A549 (cell line): ENCODE results near the gene ITFG1. TPM values are rescaled to one million over a fixed set of nuclear protein-coding genes. Genes with fewer than 3 reads are reported as not detected.

Experiments used
- ATAC-seq, 2 experiments: fragments of 200-7000 bp in 1 of 2; fragments of >200 bp in 1 of 2; cut with Nextera tagmentation in 1 of 2; cut with Tn5 transposase in 1 of 2; 3 replicates each; pipeline versions ENCODE4 v1.8.0 to v1.9.1; 2018 to 2020; ENCODE audit warnings: mild to moderate bottlenecking in 1 of 2, moderate library complexity in 1 of 2
- CTCF ChIA-PET: fragments of 300-600 bp; sonication (Branson Sonifier 250); formaldehyde crosslinking; extraction: SDS; loops from one replicate; lab custom pipeline; 2021; ENCODE audit warnings: antibody characterized with exemption, inconsistent platforms; lab: Yijun Ruan, JAX
- POLR2A ChIA-PET: fragments of 350-600 bp; formaldehyde crosslinking; extraction: SDS; loops from one replicate; lab custom pipeline; 2021; ENCODE audit warnings: antibody characterized with exemption, inconsistent platforms; lab: Yijun Ruan, JAX
- DNase-seq, 2 experiments: peaks; one replicate each; pipeline versions ENCODE4 v3.0.0 to v3.0.0-alpha.2; 2011 to 2016; ENCODE audit warnings: low read depth in 1 of 2, low spot score in 1 of 2
- FAIRE-seq: peaks from 2 replicates; lab custom pipeline; 2011; peaks lifted over from hg19 to GRCh38; lab: Jason Lieb, UNC
- H3K27ac ChIP-seq, 2 experiments: fragments of >200 bp; sonication (Bioruptor Twin); formaldehyde crosslinking; 3 replicates each; pipeline ENCODE4 v1.5.1; 2016 to 2017
- H3K4me1 ChIP-seq: fragments of >200 bp; sonication (Bioruptor Twin); formaldehyde crosslinking; 3 replicates; pipeline ENCODE4 v1.6.1; 2016
- H3K4me2 ChIP-seq: fragments of >200 bp; sonication (Bioruptor Twin); formaldehyde crosslinking; 3 replicates; pipeline ENCODE4 v1.6.1; 2016
- H3K4me3 ChIP-seq: fragments of >200 bp; sonication (Bioruptor Twin); formaldehyde crosslinking; 3 replicates; pipeline ENCODE4 v1.5.1; 2016
- H3K9me3 ChIP-seq: fragments of >200 bp; sonication (Bioruptor Twin); formaldehyde crosslinking; 3 replicates; pipeline ENCODE4 v1.6.1; 2016
- BHLHE40 ChIP-seq: IDR thresholded peaks from 2 replicates; pipeline ENCODE4 v1.6.1; 2012; ENCODE audit warnings: low read depth, low read length, inconsistent platforms
- CBX8 ChIP-seq: fragments of 200-600 bp; sonication (generic); IDR thresholded peaks from 2 replicates; pipeline ENCODE4 v1.6.1; 2016
- CHD2 ChIP-seq: fragments of 150-350 bp; IDR thresholded peaks from 2 replicates; pipeline ENCODE4 v1.6.1; 2014; ENCODE audit warnings: low read length; ENCODE audit not compliant: partially characterized antibody
- CTCF ChIP-seq: fragments of >200 bp; sonication (Bioruptor Twin); formaldehyde crosslinking; IDR thresholded peaks from 3 replicates; pipeline ENCODE4 v1.5.1; 2016
- EHF ChIP-seq: fragments of 250-450 bp; sonication (Bioruptor Pico); IDR thresholded peaks from 2 replicates; pipeline ENCODE4 v1.5.0; 2020; ENCODE audit warnings: mild to moderate bottlenecking
- EHMT2 ChIP-seq: fragments of 200-600 bp; sonication (generic); IDR thresholded peaks from 2 replicates; pipeline ENCODE4 v1.6.1; 2016; ENCODE audit warnings: antibody characterized with exemption, low read depth, mild to moderate bottlenecking, moderate library complexity
- FOSB ChIP-seq: fragments of 250-450 bp; sonication (Bioruptor Pico); IDR thresholded peaks from 2 replicates; pipeline ENCODE4 v1.5.0; 2020; ENCODE audit warnings: mild to moderate bottlenecking, moderate library complexity
- HDAC2 ChIP-seq: fragments of 200-600 bp; sonication (generic); IDR thresholded peaks from 2 replicates; pipeline ENCODE4 v1.6.1; 2016
- HES2 ChIP-seq: fragments of >200 bp; sonication (Bioruptor Twin); formaldehyde crosslinking; IDR thresholded peaks from 2 replicates; pipeline ENCODE4 v1.6.1; 2016
- HOXA7 ChIP-seq: fragments of 250-450 bp; sonication (Bioruptor Pico); IDR thresholded peaks from 2 replicates; pipeline ENCODE4 v1.5.0; 2020; ENCODE audit warnings: mild to moderate bottlenecking, moderate library complexity
- JUNB ChIP-seq: fragments of >200 bp; sonication (Bioruptor Twin); formaldehyde crosslinking; IDR thresholded peaks from 2 replicates; pipeline ENCODE4 v1.6.1; 2016
- KDM1A ChIP-seq: fragments of 200-600 bp; sonication (generic); IDR thresholded peaks from 2 replicates; pipeline ENCODE4 v1.6.1; 2016; ENCODE audit warnings: low read depth, mild to moderate bottlenecking
- KDM5A ChIP-seq: fragments of 200-600 bp; sonication (generic); IDR thresholded peaks from 2 replicates; pipeline ENCODE4 v1.6.1; 2016; ENCODE audit warnings: antibody characterized with exemption, mild to moderate bottlenecking
- MAFK ChIP-seq: fragments of 450-650 bp; IDR thresholded peaks from 2 replicates; pipeline ENCODE4 v1.6.1; 2014; ENCODE audit not compliant: partially characterized antibody
- MAX ChIP-seq: IDR thresholded peaks from 2 replicates; pipeline ENCODE4 v1.6.1; 2012
- NFE2L2 ChIP-seq: fragments of 150-350 bp; conservative IDR thresholded peaks from 2 replicates; pipeline ENCODE4 v1.6.1; 2014; ENCODE audit warnings: low read length
- NR3C1 ChIP-seq: fragments of >200 bp; sonication (Bioruptor Twin); formaldehyde crosslinking; IDR thresholded peaks from 3 replicates; pipeline ENCODE4 v1.6.1; 2017
- PBX3 ChIP-seq: IDR thresholded peaks from 2 replicates; pipeline ENCODE4 v1.6.1; 2012
- RAD21 ChIP-seq, 2 experiments: fragments of >200 bp in 1 of 2; sonication (Bioruptor Twin) in 1 of 2; formaldehyde crosslinking in 1 of 2; IDR thresholded peaks in 1 of 2; conservative IDR thresholded peaks in 1 of 2; 2 replicates in 1 of 2; 3 replicates in 1 of 2; pipeline ENCODE4 v1.6.1; 2012 to 2018; ENCODE audit warnings: inconsistent platforms in 1 of 2
- RARB ChIP-seq: fragments of 250-450 bp; sonication (Bioruptor Pico); IDR thresholded peaks from 2 replicates; pipeline ENCODE4 v1.8.0; 2021; ENCODE audit warnings: mild to moderate bottlenecking, moderate library complexity
- RCOR1 ChIP-seq: fragments of 150-350 bp; IDR thresholded peaks from 2 replicates; pipeline ENCODE4 v1.6.1; 2014; ENCODE audit warnings: antibody characterized with exemption, low read length, low read depth
- RFX5 ChIP-seq: fragments of 450-650 bp; IDR thresholded peaks from 2 replicates; pipeline ENCODE4 v1.7.1; 2014; ENCODE audit warnings: antibody characterized with exemption, mild to moderate bottlenecking, moderate library complexity
- RNF2 ChIP-seq: fragments of 200-600 bp; sonication (generic); IDR thresholded peaks from 2 replicates; pipeline ENCODE4 v1.6.1; 2016; ENCODE audit warnings: low read depth, mild to moderate bottlenecking, antibody characterized with exemption, moderate library complexity, borderline replicate concordance
- TFCP2L1 ChIP-seq: fragments of 250-450 bp; sonication (Bioruptor Pico); IDR thresholded peaks from 2 replicates; pipeline ENCODE4 v1.5.0; 2021; ENCODE audit warnings: mild to moderate bottlenecking
- TP53 ChIP-seq: fragments of 250-450 bp; sonication (Bioruptor Pico); IDR thresholded peaks from 2 replicates; pipeline ENCODE4 v1.5.0; 2021; ENCODE audit warnings: mild to moderate bottlenecking, moderate library complexity
- USF2 ChIP-seq: fragments of 450-650 bp; IDR thresholded peaks from 2 replicates; pipeline ENCODE4 v1.6.1; 2014; ENCODE audit warnings: antibody characterized with exemption
- WGBS: methylation state at CpG from one replicate; pipeline ENCODE4 v1.1.6; 2017; ENCODE audit errors: missing lambda C conversion rate; 5-methylcytosine and 5-hydroxymethylcytosine counted together
- polyA plus RNA-seq, 4 experiments: library from polyadenylated mRNA; depleted of rRNA in 3 of 4; stranded (reverse); fragments of >200 nt; fragmentation: RNase III in 1 of 4; extraction: RNeasy Plus Mini Kit Qiagen cat#74134 plus additional on column Dnase treatment in 1 of 4; gene quantifications; 2 replicates in 3 of 4; 3 replicates in 1 of 4; pipeline ENCODE4 v1.2.3, GENCODE V29; 2011 to 2017

Gene ITFG1
- polyA plus RNA-seq, 2 of the 4 experiments (the other 2 are of a cell fraction): 32.9 to 112 TPM

GRCh38 chr16:47388705-47389104, 72.2 kb downstream of the ITFG1 start:
- no peak for ATAC-seq
- no peak overlapping the region for H3K27ac ChIP-seq
- H3K4me2 ChIP-seq: no peak overlapping the region
- WGBS: 96% methylated on average over 4 of the region's 4 CpGs
- H3K4me1 ChIP-seq: no peaks in the 10 kb centered on the region
- DNase-seq: no peak
- CTCF ChIA-PET: interaction anchor here (1.5 kb wide), 1 partner anchor 11 kb away, joined by 4 read pairs; no protein-coding TSS in a partner anchor
- no peak for FAIRE-seq
- no peak for TF ChIP-seq EHF (CRISPR knock-in tag)
- TF ChIP-seq EHMT2: no peak
- no peak for TF ChIP-seq CBX8
- no peak for TF ChIP-seq MAFK
- TF ChIP-seq TP53: no peak
- TF ChIP-seq JUNB: no peak
- no peak for TF ChIP-seq PBX3
- TF ChIP-seq, all 56 proteins: peak for 0
- no peaks in the 10 kb centered on the region for H3K9me3 ChIP-seq
- POLR2A ChIA-PET: no interaction called here
- H3K4me3 ChIP-seq: no peak overlapping the region

GRCh38 chr16:47387026-47387734, 73.7 kb downstream of the ITFG1 start:
- TF ChIP-seq HDAC2 (no peak), TFCP2L1 (no peak), NFE2L2 (no peak), HOXA7 (CRISPR knock-in tag) (no peak), RARB (no peak), RNF2 (no peak), RFX5 (no peak)
- TF ChIP-seq, all 56 proteins: peak for 0
- FAIRE-seq: no peak

GRCh38 chr16:47386201-47386718, 74.6 kb downstream of the ITFG1 start:
- Histone ChIP-seq H3K4me1 (no peaks in the 10 kb centered on the region), H3K4me2 (no peak overlapping the region), H3K9me3 (no peaks in the 10 kb centered on the region), H3K27ac (no peak overlapping the region), H3K4me3 (no peak overlapping the region)
- CTCF ChIA-PET: interaction anchor here (0.6 to 1.4 kb wide), 4 partner anchors 24 to 883 kb away, joined by 3 to 4 read pairs (median 3); no protein-coding TSS in a partner anchor
- TF ChIP-seq CHD2 (no peak), RCOR1 (no peak), RAD21 (conservative IDR thresholded peaks at IDR 0.05 in 1 of 2, IDR thresholded peaks at IDR 0.05 in 1 of 2) (no peak), CTCF (no peak), HES2 (no peak), NR3C1 (no peak), FOSB (CRISPR knock-in tag) (no peak), TFCP2L1 (no peak), KDM5A (no peak), BHLHE40 (no peak), MAFK (no peak), USF2 (no peak), KDM1A (no peak), MAX (no peak)
- FAIRE-seq (no peak), ATAC-seq (no peak), DNase-seq (no peak)
- POLR2A ChIA-PET: no interaction called here
- 94% methylated on average over 5 of the region's 5 CpGs for WGBS

More at GRCh38 chr16:47387026-47387734, 73.7 kb downstream of the ITFG1 start:
- ATAC-seq (no peak), DNase-seq (no peak)
- Histone ChIP-seq H3K4me2 (no peak overlapping the region), H3K4me3 (no peak overlapping the region), H3K27ac (no peak overlapping the region), H3K9me3 (no peaks in the 10 kb centered on the region), H3K4me1 (no peaks in the 10 kb centered on the region)
- ChIA-PET CTCF (no interaction called here), POLR2A (no interaction called here)
- 86% methylated on average over 3 of the region's 3 CpGs for WGBS
